Stimulated activated CD4-positive, alpha-beta T cell treated with anti-CD3 and anti-CD28 coated beads, Interleukin-12 subunit alpha, Interleukin-12 subunit beta, amount 100 ng/mL, for 48 hours (primary cell): ENCODE measurements around the gene HSPE1.
"Not testable (repeated sequence)": the region's sequence is repeated elsewhere in the genome, so short reads cannot be mapped to it uniquely, and the experiment has no call there.

Experiments used
- DNase-seq, 3 donors: peaks; one replicate each; pipeline ENCODE4 v3.0.0-alpha.2; 2020; ENCODE audit warnings: low read depth in 2 of 3, low spot score in 1 of 3

HSPE1 gene

GRCh38 chr2:197499594-197500502 lies at the start of gene HSPE1, which contains the start of gene HSPD1:
Gene HSPE1 (plus strand): TSS chr2:197500379. CDS start chr2:197500437, 58 bp downstream.
Gene HSPD1 (minus strand): TSS chr2:197499840. CDS start chr2:197498848, 992 bp downstream.
- DNase-seq, result peak; percentile 95 to 99 (median 98)

GRCh38 chr2:197450465-197450864 lies 49.7 kb upstream of the HSPE1 start:
- DNase-seq, result no peak

- not testable (repeated sequence) for DNase-seq
Measured at GRCh38 chr2:197450935-197451358, 49.2 kb upstream of the HSPE1 start.

GRCh38 chr2:197452754-197453122 lies 47.4 kb upstream of the HSPE1 start:
- no peak for DNase-seq

GRCh38 chr2:197453123-197453913 lies 46.9 kb upstream of the HSPE1 start, which contains the start of gene COQ10B:
Gene COQ10B (plus strand): TSS chr2:197453552. CDS start chr2:197453561, 9 bp downstream.
- peak; percentile 93 to 99 (median 98) for DNase-seq

GRCh38 chr2:197453914-197454398 lies 46.2 kb upstream of the HSPE1 start:
- DNase-seq, result no peak

- DNase-seq, result no peak
Measured at GRCh38 chr2:197454923-197455322, 45.3 kb upstream of the HSPE1 start.

GRCh38 chr2:197455428-197455827 lies 44.8 kb upstream of the HSPE1 start:
- no peak for DNase-seq

GRCh38 chr2:197460649-197461048 lies 39.5 kb upstream of the HSPE1 start:
- no peak for DNase-seq

- no peak for DNase-seq
Measured at GRCh38 chr2:197461057-197461456, 39.1 kb upstream of the HSPE1 start.

GRCh38 chr2:197464175-197464574 lies 36.0 kb upstream of the HSPE1 start:
- DNase-seq, result no peak

- DNase-seq, result no peak
Measured at GRCh38 chr2:197472166-197472565, 28.0 kb upstream of the HSPE1 start.

GRCh38 chr2:197477797-197478196 lies 22.4 kb upstream of the HSPE1 start:
- DNase-seq, result no peak

GRCh38 chr2:197480165-197481036 lies 19.8 kb upstream of the HSPE1 start:
- no peak for DNase-seq

GRCh38 chr2:197484248-197484647 lies 15.9 kb upstream of the HSPE1 start:
- DNase-seq, result not testable (repeated sequence)

- DNase-seq, result no peak
Measured at GRCh38 chr2:197486175-197486574, 14.0 kb upstream of the HSPE1 start.

- DNase-seq, result no peak
Measured at GRCh38 chr2:197487385-197487784, 12.8 kb upstream of the HSPE1 start.

- no peak for DNase-seq
Measured at GRCh38 chr2:197495433-197496134, 4.6 kb upstream of the HSPE1 start.

- no peak for DNase-seq
Measured at GRCh38 chr2:197496695-197497094, 3.5 kb upstream of the HSPE1 start.

- DNase-seq, result no peak
Measured at GRCh38 chr2:197497326-197497725, 2.9 kb upstream of the HSPE1 start.
